ENCODE measurements around the gene PITPNC1. TPM values are rescaled to one million over a fixed set of nuclear protein-coding genes. Genes with fewer than 3 reads are reported as not detected.

PITPNC1 gene
- total RNA-seq, 1 experiment from 2014 or later: 35.5 TPM

GRCh38 chr17:67657596-67657995 lies 280.5 kb downstream of the PITPNC1 start:
- intact Hi-C loops (cut with micrococcal nuclease; ENCODE audit: unreplicated experiment): no loop called here
- TF ChIP-seq CTCF (conservative IDR thresholded peaks at IDR 0.05; ENCODE audit: low read depth, low read length) (no peak), EZH2 (IDR thresholded peaks at IDR 0.05; ENCODE audit: borderline replicate concordance, low read depth, low read length, poor library complexity, severe bottlenecking) (no peak)

GRCh38 chr17:67658265-67658664 lies 281.2 kb downstream of the PITPNC1 start:
- CTCF ChIA-PET: no interaction called here
- no peak for TF ChIP-seq EZH2 (IDR thresholded peaks at IDR 0.05; ENCODE audit: borderline replicate concordance, low read depth, low read length, poor library complexity, severe bottlenecking)
- no peak for TF ChIP-seq CTCF (conservative IDR thresholded peaks at IDR 0.05; ENCODE audit: low read depth, low read length)

More at GRCh38 chr17:67657596-67657995, 280.5 kb downstream of the PITPNC1 start:
- ChIA-PET POLR2A (ENCODE audit: low non-redundant PET) (no interaction called here), CTCF (no interaction called here)
- BruUV-seq (replicated peaks): no TSS peak
- H3K4me1 ChIP-seq (ENCODE audit: insufficient read depth, low read length, poor library complexity, severe bottlenecking): no peaks in the 10 kb centered on the region
- no peaks in the 10 kb centered on the region for H3K9me3 ChIP-seq (ENCODE audit: low read depth, low read length, poor library complexity, severe bottlenecking)
- H3K36me3 ChIP-seq (ENCODE audit: insufficient read depth, low read length, poor library complexity, severe bottlenecking): no peaks in the 10 kb centered on the region
- H3K27ac ChIP-seq (ENCODE audit: low read depth, low read length, poor library complexity, severe bottlenecking): no peak overlapping the region
- no peak for DNase-seq (ENCODE audit: low spot score)
- no peak overlapping the region for H3K4me3 ChIP-seq (ENCODE audit: low read depth, low read length, poor library complexity, severe bottlenecking)
- H3K27me3 ChIP-seq (replicated peaks; ENCODE audit: insufficient read depth, low read depth, low read length, poor library complexity): no peaks in the 10 kb centered on the region

GRCh38 chr17:67659028-67659427 lies 281.9 kb downstream of the PITPNC1 start:
- POLR2A ChIA-PET (ENCODE audit: low non-redundant PET): no interaction called here
- Histone ChIP-seq H3K27ac (ENCODE audit: low read depth, low read length, poor library complexity, severe bottlenecking) (no peak overlapping the region), H3K4me3 (ENCODE audit: low read depth, low read length, poor library complexity, severe bottlenecking) (no peak overlapping the region), H3K4me1 (ENCODE audit: insufficient read depth, low read length, poor library complexity, severe bottlenecking) (no peaks in the 10 kb centered on the region), H3K9me3 (ENCODE audit: low read depth, low read length, poor library complexity, severe bottlenecking) (no peaks in the 10 kb centered on the region), H3K27me3 (replicated peaks; ENCODE audit: insufficient read depth, low read depth, low read length, poor library complexity) (no peaks in the 10 kb centered on the region), H3K36me3 (ENCODE audit: insufficient read depth, low read length, poor library complexity, severe bottlenecking) (no peaks in the 10 kb centered on the region)
- TF ChIP-seq CTCF (conservative IDR thresholded peaks at IDR 0.05; ENCODE audit: low read depth, low read length): no peak
- TF ChIP-seq EZH2 (IDR thresholded peaks at IDR 0.05; ENCODE audit: borderline replicate concordance, low read depth, low read length, poor library complexity, severe bottlenecking): no peak
- CTCF ChIA-PET: no interaction called here
- BruUV-seq (replicated peaks): no TSS peak
- no peak for DNase-seq (ENCODE audit: low spot score)
- intact Hi-C loops (cut with micrococcal nuclease; ENCODE audit: unreplicated experiment): no loop called here

More at GRCh38 chr17:67658265-67658664, 281.2 kb downstream of the PITPNC1 start:
- BruUV-seq (replicated peaks): no TSS peak
- no peak overlapping the region for H3K4me3 ChIP-seq (ENCODE audit: low read depth, low read length, poor library complexity, severe bottlenecking)
- no peaks in the 10 kb centered on the region for H3K36me3 ChIP-seq (ENCODE audit: insufficient read depth, low read length, poor library complexity, severe bottlenecking)
- DNase-seq (ENCODE audit: low spot score): no peak
- intact Hi-C loops (cut with micrococcal nuclease; ENCODE audit: unreplicated experiment): no loop called here
- no peaks in the 10 kb centered on the region for H3K4me1 ChIP-seq (ENCODE audit: insufficient read depth, low read length, poor library complexity, severe bottlenecking)
- H3K27ac ChIP-seq (ENCODE audit: low read depth, low read length, poor library complexity, severe bottlenecking): no peak overlapping the region
- POLR2A ChIA-PET (ENCODE audit: low non-redundant PET): no interaction called here
- no peaks in the 10 kb centered on the region for H3K27me3 ChIP-seq (replicated peaks; ENCODE audit: insufficient read depth, low read depth, low read length, poor library complexity)
- H3K9me3 ChIP-seq (ENCODE audit: low read depth, low read length, poor library complexity, severe bottlenecking): no peaks in the 10 kb centered on the region

All from A673 (cell line).